ENCODE data around the gene ITGA11.

- TF ChIP-seq NFIC (IDR thresholded peaks at IDR 0.05; ENCODE audit: low read length): no peak
- TF ChIP-seq ZBTB49 (CRISPR knock-in tag; IDR thresholded peaks at IDR 0.05; ENCODE audit: borderline replicate concordance): no peak
- no peak for TF ChIP-seq ZBTB34 (CRISPR knock-in tag; IDR thresholded peaks at IDR 0.05)
- TF ChIP-seq SIN3A (IDR thresholded peaks at IDR 0.05; ENCODE audit: borderline replicate concordance, low read depth, low read length): no peak
- TF ChIP-seq KDM4B (CRISPR knock-in tag; IDR thresholded peaks at IDR 0.05): no peak
- no peak for TF ChIP-seq ZNF691 (CRISPR knock-in tag; IDR thresholded peaks at IDR 0.05; ENCODE audit: borderline replicate concordance, low read depth)
These were observed 145.7 kb downstream of the ITGA11 start for GRCh38 chr15:68286256-68286655.
